Fibroblast of skin of left biceps (primary cell): ENCODE data around the gene NCAM1.

Experiments used
- DNase-seq, 2 experiments: peaks; one replicate each; pipeline ENCODE4 v3.0.0-alpha.2; 2013; ENCODE audit warnings: low read depth in 2 of 2

Gene NCAM1

GRCh38 chr11:113168354-113169342 is 207.4 kb downstream of the NCAM1 start:
- no peak for DNase-seq

- DNase-seq: no peak
These were observed 211.2 kb downstream of the NCAM1 start for GRCh38 chr11:113172382-113172951.

GRCh38 chr11:113173126-113173525 is 211.9 kb downstream of the NCAM1 start:
- no peak for DNase-seq

GRCh38 chr11:113174882-113175281 is 213.7 kb downstream of the NCAM1 start:
- DNase-seq: no peak

- peak; percentile 75 to 76 for DNase-seq
These were observed 215.6 kb downstream of the NCAM1 start for GRCh38 chr11:113176599-113177360.

- DNase-seq: no peak
These were observed 216.5 kb downstream of the NCAM1 start for GRCh38 chr11:113177671-113178070.

GRCh38 chr11:113178381-113179070 is 217.3 kb downstream of the NCAM1 start:
- DNase-seq: no peak

- DNase-seq: no peak
These were observed 218.0 kb downstream of the NCAM1 start for GRCh38 chr11:113179181-113179704.

- DNase-seq: no peak
These were observed 219.9 kb downstream of the NCAM1 start for GRCh38 chr11:113181094-113181493.

GRCh38 chr11:113182288-113182687 is 221.1 kb downstream of the NCAM1 start:
- DNase-seq: no peak

GRCh38 chr11:113184498-113184897 is 223.3 kb downstream of the NCAM1 start:
- DNase-seq: peak; percentile 77 to 86

- DNase-seq: no peak
These were observed 227.2 kb downstream of the NCAM1 start for GRCh38 chr11:113188371-113188834.

GRCh38 chr11:113189909-113190667 is 228.9 kb downstream of the NCAM1 start:
- peak; percentile 88 to 89 for DNase-seq

GRCh38 chr11:113192121-113192925 is 231.1 kb downstream of the NCAM1 start:
- no peak for DNase-seq

GRCh38 chr11:113193016-113193415 is 231.8 kb downstream of the NCAM1 start:
- DNase-seq: no peak

GRCh38 chr11:113193946-113194345 is 232.7 kb downstream of the NCAM1 start:
- no peak for DNase-seq

GRCh38 chr11:113195728-113196127 is 234.5 kb downstream of the NCAM1 start:
- no peak for DNase-seq

- DNase-seq: no peak
These were observed 236.2 kb downstream of the NCAM1 start for GRCh38 chr11:113197446-113197845.

- no peak for DNase-seq
These were observed 237.9 kb downstream of the NCAM1 start for GRCh38 chr11:113198972-113199661.
